Thyroid gland (tissue), 4 donors: ENCODE measurements around the gene TMEM18. TPM values are rescaled to one million over a fixed set of nuclear protein-coding genes. Genes with fewer than 3 reads are reported as not detected.
"Not testable (repeated sequence)": the region's sequence is repeated elsewhere in the genome, so short reads cannot be mapped to it uniquely, and the experiment has no call there.

Source experiments
- DNase-seq, 2 donors: peaks; one replicate each; pipeline ENCODE4 v3.0.0-alpha.2; 2019
- H3K27ac ChIP-seq, 3 donors: fragments of 200-600 bp; sonication (generic); 1 replicate in 2 of 3; 2 replicates in 1 of 3; pipeline ENCODE4 v1.5.1; 2016 to 2019; ENCODE audit warnings: mild to moderate bottlenecking in 1 of 3, moderate library complexity in 1 of 3
- H3K27me3 ChIP-seq: fragments of 200-600 bp; sonication (generic); one replicate; pipeline ENCODE4 v1.5.1; 2019
- H3K36me3 ChIP-seq, 2 donors: fragments of 200-600 bp; sonication (generic); one replicate each; pipeline ENCODE4 v1.5.1; 2016 to 2019
- H3K4me1 ChIP-seq, 2 donors: fragments of 200-600 bp; sonication (generic); one replicate each; pipeline ENCODE4 v1.5.1; 2017 to 2019
- H3K4me3 ChIP-seq, 3 donors: fragments of 200-600 bp; sonication (generic); replicated peaks in 1 of 3; 1 replicate in 2 of 3; 2 replicates in 1 of 3; pipeline ENCODE4 v1.5.1; 2016; ENCODE audit warnings: mild to moderate bottlenecking in 1 of 3
- H3K9me3 ChIP-seq: fragments of 200-600 bp; sonication (generic); one replicate; pipeline ENCODE4 v1.5.1; 2017
- CTCF ChIP-seq, 6 experiments: fragments of 200-600 bp in 3 of 6; fragments of 450-650 bp in 3 of 6; sonication (generic) in 3 of 6; IDR thresholded peaks; one replicate each; pipeline ENCODE4 v1.5.1; 2016 to 2019; ENCODE audit warnings: antibody characterized with exemption in 6 of 6, mild to moderate bottlenecking in 2 of 6, inconsistent platforms in 1 of 6, moderate library complexity in 1 of 6
- POLR2A ChIP-seq, 2 donors: fragments of 450-650 bp; IDR thresholded peaks; one replicate each; pipeline ENCODE4 v1.6.1; 2017; ENCODE audit warnings: antibody characterized with exemption in 2 of 2, mild to moderate bottlenecking in 2 of 2, moderate library complexity in 1 of 2
- WGBS, 2 donors: methylation state at CpG; one replicate each; pipeline ENCODE4 v1.1.5; 2017; 5-methylcytosine and 5-hydroxymethylcytosine counted together
- intact Hi-C: fragments of 100-400 bp; cut with DNase I; formaldehyde crosslinking; loops from one replicate; pipeline ENCODE4 v1.15.1; 2023
- total RNA-seq, 4 donors: library from RNA; depleted of rRNA; stranded (reverse); fragments of >200 nt; gene quantifications; one replicate each; pipeline ENCODE4 v1.2.3, GENCODE V29; 2016

Gene TMEM18
- total RNA-seq, 4 donors from 2014 or later, result 22.2 to 32.0 (median 28.7) TPM

- Histone ChIP-seq H3K27ac (no peak overlapping the region), H3K9me3 (no peaks in the 10 kb centered on the region), H3K36me3 (no peaks in the 10 kb centered on the region), H3K4me3 (no peak overlapping the region), H3K27me3 (no peaks in the 10 kb centered on the region), H3K4me1 (no peaks in the 10 kb centered on the region)
- intact Hi-C loops, result no loop called here
- TF ChIP-seq CTCF (IDR thresholded peaks at IDR 0.05) (no peak), POLR2A (IDR thresholded peaks at IDR 0.05) (no peak)
- 78% methylated on average over 17 to 18 of the region's 18 CpGs for WGBS, 2 donors
- no peak for DNase-seq
These were observed 31.5 kb upstream of the TMEM18 start for GRCh38 chr2:708667-709066.

- intact Hi-C loops, result no loop called here
- Histone ChIP-seq H3K36me3 (no peaks in the 10 kb centered on the region), H3K27ac (no peak overlapping the region), H3K9me3 (no peaks in the 10 kb centered on the region), H3K27me3 (no peaks in the 10 kb centered on the region), H3K4me3 (no peak overlapping the region), H3K4me1 (no peaks in the 10 kb centered on the region)
- no peak for DNase-seq
- TF ChIP-seq POLR2A (IDR thresholded peaks at IDR 0.05), result no peak
- no peak for TF ChIP-seq CTCF (IDR thresholded peaks at IDR 0.05)
- WGBS, 2 donors, result 81 to 93% methylated on average over 7 of the region's 7 CpGs
These were observed 28.8 kb upstream of the TMEM18 start for GRCh38 chr2:705971-706511.

- H3K4me3 ChIP-seq, H3K36me3 ChIP-seq, H3K9me3 ChIP-seq, intact Hi-C loops, H3K4me1 ChIP-seq, H3K27me3 ChIP-seq, DNase-seq, H3K27ac ChIP-seq: not testable (repeated sequence)
- WGBS, 2 donors, result 85 to 88% methylated on average over 8 of the region's 8 CpGs
These were observed 25.6 kb upstream of the TMEM18 start for GRCh38 chr2:702765-703164.

GRCh38 chr2:696999-697627, 19.9 kb upstream of the TMEM18 start:
- Histone ChIP-seq H3K4me3 (no peak overlapping the region), H3K36me3 (no peaks in the 10 kb centered on the region), H3K9me3 (no peaks in the 10 kb centered on the region), H3K27me3 (no peaks in the 10 kb centered on the region), H3K27ac (no peak overlapping the region), H3K4me1 (peaks cover 4 to 13% of the 10 kb centered on the region in 2 donors)
- TF ChIP-seq POLR2A (IDR thresholded peaks at IDR 0.05), result no peak
- no peak for TF ChIP-seq CTCF (IDR thresholded peaks at IDR 0.05)
- intact Hi-C loops, result no loop called here
- 85 to 90% methylated on average over 11 of the region's 11 CpGs for WGBS, 2 donors
- DNase-seq, result no peak

GRCh38 chr2:696463-696862, 19.3 kb upstream of the TMEM18 start:
- intact Hi-C loops, result no loop called here
- no peaks in the 10 kb centered on the region for H3K9me3 ChIP-seq
- WGBS, 2 donors, result 75 to 76% methylated on average over 5 of the region's 5 CpGs
- no peak for DNase-seq
- H3K27ac ChIP-seq, result no peak overlapping the region
- no peak overlapping the region for H3K4me3 ChIP-seq
- no peak for TF ChIP-seq POLR2A (IDR thresholded peaks at IDR 0.05)
- no peak for TF ChIP-seq CTCF (IDR thresholded peaks at IDR 0.05)
- H3K36me3 ChIP-seq, result no peaks in the 10 kb centered on the region
- H3K27me3 ChIP-seq, result no peaks in the 10 kb centered on the region
- H3K4me1 ChIP-seq, result peaks cover 4 to 13% of the 10 kb centered on the region in 2 donors
